HG02870 (cell line): ENCODE data around the gene RLN2.

Experiments
- ATAC-seq: cut with Tn5 transposase; IDR thresholded peaks from one replicate; pipeline ENCODE4 v1.9.1; 2021; ENCODE audit warnings: mild to moderate bottlenecking, moderate library complexity; ENCODE audit not compliant: unreplicated experiment

RLN2 gene

GRCh38 chr9:5269249-5269715, 35.2 kb downstream of the RLN2 start:
- ATAC-seq, result no peak

DNA sequence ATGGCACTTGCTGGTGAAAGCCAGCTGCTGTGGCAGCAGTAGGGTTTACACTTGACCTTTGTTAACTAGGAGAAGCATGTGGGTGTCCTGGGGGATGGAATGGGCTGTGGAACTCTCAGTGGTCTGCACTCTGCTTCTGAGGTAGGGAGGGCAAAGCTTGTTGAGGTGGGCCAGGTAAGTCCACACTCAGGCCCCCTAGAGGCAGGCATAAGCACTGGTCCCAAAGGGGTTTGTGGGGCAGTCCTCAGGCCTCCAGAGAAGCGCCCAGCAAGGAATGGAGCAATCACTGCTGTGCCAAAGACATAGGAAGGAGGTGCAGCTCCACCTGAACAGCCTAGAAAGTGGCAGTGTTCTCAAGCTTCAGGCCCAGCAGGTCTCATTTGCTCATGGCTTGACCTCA, 38.6 kb downstream of the RLN2 start:
- no peak for ATAC-seq

- ATAC-seq, result no peak
These were observed 40.3 kb downstream of the RLN2 start for GRCh38 chr9:5264219-5264595.

DNA sequence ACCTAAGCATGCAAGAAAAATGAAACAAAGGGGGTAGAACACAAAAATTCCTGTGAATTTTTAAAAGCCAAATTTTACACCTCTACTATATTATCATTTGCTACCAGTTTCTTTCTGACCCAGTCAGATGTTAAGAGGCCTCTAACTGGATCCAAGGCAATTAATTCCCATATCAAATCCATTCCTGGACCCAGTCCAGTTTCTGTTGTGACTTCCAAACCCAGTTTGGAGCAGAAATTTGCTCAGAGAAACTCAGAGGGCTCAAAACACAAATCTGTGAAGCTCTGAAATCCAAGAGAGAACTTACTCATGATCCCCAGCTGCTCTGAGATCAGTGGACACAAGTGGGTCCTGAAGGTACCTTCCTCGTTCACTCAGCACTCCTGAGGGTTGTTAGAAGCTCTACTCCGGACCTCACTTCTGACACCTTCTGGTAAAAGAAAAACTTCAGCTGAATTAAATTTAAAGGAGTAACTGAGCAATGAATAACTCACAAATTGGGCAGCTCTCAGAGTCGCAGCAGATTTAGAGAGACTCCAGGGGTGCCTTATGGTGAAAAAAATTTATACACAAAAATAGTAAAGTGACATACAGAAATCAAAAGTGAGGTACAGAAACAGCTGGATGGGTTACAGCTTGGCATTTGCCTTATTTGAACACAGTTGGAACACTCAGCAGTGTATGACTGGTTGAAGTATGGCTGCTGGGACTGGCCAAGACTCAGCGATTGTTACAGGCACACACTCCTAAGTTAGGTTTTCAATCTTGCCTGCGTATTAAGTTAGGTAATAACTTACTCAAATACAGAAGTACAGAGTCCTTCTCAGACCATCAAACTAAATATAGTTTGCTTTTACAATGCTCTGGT, 40.9 kb downstream of the RLN2 start:
- ATAC-seq, result no peak
